ENCODE results near the gene RHOXF2. TPM values are rescaled to one million over a fixed set of nuclear protein-coding genes. Genes with fewer than 3 reads are reported as not detected.

Gene RHOXF2
- total and polyA plus RNA-seq, 9 of the 15 experiments (the other 6 are each of a cell fraction or from before 2014, with no cell fraction given) = 36.0 to 200 (median 141) TPM

DNA sequence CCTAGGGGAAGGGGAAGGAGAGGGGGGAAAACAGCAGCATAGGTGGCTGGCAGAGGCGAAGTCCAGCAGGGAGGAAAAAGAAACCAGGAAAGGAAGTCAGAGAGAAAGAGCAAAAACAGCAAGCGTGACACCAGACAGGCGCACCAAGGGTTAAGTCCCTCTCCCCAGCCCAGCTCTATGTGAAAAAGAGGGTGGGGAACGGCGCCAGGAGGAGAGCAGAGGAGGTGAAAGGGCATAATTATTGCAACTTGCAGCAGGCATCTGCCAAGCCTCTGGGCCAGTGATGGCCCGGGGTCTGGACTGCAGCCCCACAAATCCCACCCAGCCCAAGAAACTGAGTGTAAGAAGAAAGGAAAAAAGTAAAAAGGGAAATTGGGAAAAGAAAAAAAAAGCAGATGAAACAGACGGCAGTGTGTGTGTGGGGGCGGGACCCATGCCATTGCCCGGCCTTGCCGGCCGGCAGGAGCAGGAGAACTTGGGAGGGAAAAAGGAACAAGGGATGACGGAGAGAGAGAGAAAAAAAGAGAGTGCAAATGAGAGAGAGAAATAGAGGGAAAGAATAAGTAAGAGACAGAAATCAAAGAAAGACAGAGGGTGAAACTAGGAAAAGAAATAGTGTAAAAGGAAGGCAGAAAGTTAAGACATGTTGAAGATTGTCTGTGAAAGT, 14.1 kb upstream of the RHOXF2 start:
- peak overlapping the region; percentile 51 for H3K4me2 ChIP-seq (ENCODE audit: insufficient read depth, low read length)
- FAIRE-seq (no peak), ATAC-seq (peak; percentile 83), DNase-seq (ENCODE audit: extremely low read depth in 1 of 4, low spot score in 3 of 4) (peak; percentile 14 to 57 (median 24))
- H3K79me2 ChIP-seq (ENCODE audit: control insufficient read depth, insufficient read depth, low read length) = no peaks in the 10 kb centered on the region
- ChIA-PET CTCF (ENCODE audit: low intra/inter-chr PET ratio) (no interaction called here), POLR2A (interaction anchor here (0.6 kb wide), 1 partner anchor 685 kb away, joined by 3 read pairs; no protein-coding TSS in a partner anchor)
- WGBS (ENCODE audit: insufficient coverage, low coverage, missing lambda C conversion rate) = 5% methylated on average over 7 of the region's 12 CpGs
- no TSS peak for BruUV-seq (replicated peaks)
- H3K9me3 ChIP-seq (replicated peaks; ENCODE audit: control insufficient read depth, insufficient read depth, low read depth, low read length) = no peaks in the 10 kb centered on the region; the same call in 1 of the 2 replicates
- in situ Hi-C loops (cut with MboI) = no loop called here
- H3K9me1 ChIP-seq (ENCODE audit: control insufficient read depth, insufficient read depth, low read length) = no peaks in the 10 kb centered on the region
- peaks cover 8 to 15% of the 10 kb centered on the region in 2 experiments; a peak in 4 of 5 replicates for H3K4me1 ChIP-seq (replicated peaks in 1 of 2; ENCODE audit: control insufficient read depth in 2 of 2, insufficient read depth in 2 of 2, low read length in 2 of 2)
- intact Hi-C loops (cut with micrococcal nuclease) = loop anchor here (10.0 kb wide), 1 partner anchor 50 kb away; no protein-coding TSS in a partner anchor
- H3K36me3 ChIP-seq (ENCODE audit: control insufficient read depth, insufficient read depth, low read length) = no peaks in the 10 kb centered on the region
- peak overlapping the region; percentile 38 to 47; a peak in 3 of 4 replicates for H3K9ac ChIP-seq (ENCODE audit: insufficient read depth in 1 of 2, low read depth in 2 of 2, low read length in 2 of 2)
- no peaks in the 10 kb centered on the region for H4K20me1 ChIP-seq (replicated peaks; ENCODE audit: control insufficient read depth, insufficient read depth, low read length)
- no peaks in the 10 kb centered on the region for H3K27me3 ChIP-seq (ENCODE audit: control insufficient read depth in 2 of 2, insufficient read depth in 2 of 2, low read length in 2 of 2)
- no peak overlapping the region for H3K4me3 ChIP-seq
- peak overlapping the region; percentile 43; the same call in 2 of the 3 replicates for H3K27ac ChIP-seq (ENCODE audit: extremely low read depth, low read depth, low read length)
- peak overlapping the region; percentile 90 for H2AFZ ChIP-seq (ENCODE audit: low read depth, low read length)
- TF ChIP-seq DPF2 (IDR thresholded peaks at IDR 0.05) (peak; percentile 49; the same call in 1 of the 2 replicates), LEF1 (IDR thresholded peaks at IDR 0.05) (0 out of 2 replicates have a peak, but pooled peaks have one; percentile 10), MGA (IDR thresholded peaks at IDR 0.05) (peak; percentile 16; the same call in 1 of the 2 replicates), ARID1B (IDR thresholded peaks at IDR 0.05) (peak; percentile 44; the same call in 1 of the 2 replicates), ZNF212 (CRISPR knock-in tag; IDR thresholded peaks at IDR 0.05) (no peak), MTF1 (CRISPR knock-in tag; IDR thresholded peaks at IDR 0.05; ENCODE audit: borderline replicate concordance) (no peak), HLTF (IDR thresholded peaks at IDR 0.05) (no peak), NR2C1 (IDR thresholded peaks at IDR 0.05) (peak; percentile 50), NR2C1 (tag; IDR thresholded peaks at IDR 0.05) (peak; percentile 25; the same call in 1 of the 2 replicates)
